Forelimb muscle (tissue), 1 donor: ENCODE measurements around the gene TAF11L13. TPM values are rescaled to one million over a fixed set of nuclear protein-coding genes. Genes with fewer than 3 reads are reported as not detected.

ENCODE experiments used
- DNase-seq: peaks from one replicate; pipeline ENCODE4 v3.0.0-alpha.2; 2013; ENCODE audit warnings: low read depth
- polyA plus RNA-seq: library from polyadenylated mRNA; unstranded; fragments of 120-200 nt; gene quantifications from one replicate; pipeline ENCODE4 v1.2.1, GENCODE V29; 2013; ENCODE audit not compliant: insufficient read length

TAF11L13 gene
- polyA plus RNA-seq, 1 donor, result not detected

DNA sequence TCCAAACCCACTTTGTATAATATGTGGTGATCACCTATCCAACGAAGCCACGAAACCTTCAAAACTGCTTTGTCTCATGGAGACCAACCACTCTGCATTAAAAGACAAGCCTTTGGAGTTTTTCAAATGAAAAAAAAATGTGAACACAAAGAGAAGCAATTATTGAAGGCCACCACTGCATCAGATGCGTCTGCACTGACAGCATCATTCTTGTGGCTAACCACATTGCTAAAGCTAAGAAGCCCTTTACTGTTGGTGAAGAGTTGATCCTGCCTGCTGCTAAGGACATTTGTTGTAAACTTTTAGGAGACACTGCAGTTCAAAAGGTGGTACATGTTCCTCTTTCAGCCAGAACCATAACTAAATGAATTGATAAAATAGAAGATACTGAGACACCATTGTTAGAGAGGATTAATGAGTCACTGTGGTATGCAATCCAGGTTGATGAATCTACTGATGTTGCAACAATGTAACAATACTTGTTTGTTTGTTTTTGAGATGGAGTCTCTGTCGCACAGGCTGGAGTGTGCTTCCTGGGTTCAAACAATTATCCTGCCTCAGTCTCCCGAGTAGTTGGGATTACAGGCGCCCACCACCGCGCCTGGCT is 47.8 kb downstream of the TAF11L13 start:
- DNase-seq, result no peak

GRCh38 chr5:17680737-17681136 is 48.8 kb downstream of the TAF11L13 start:
- DNase-seq, result no peak

Other genes starting within 250 kb of the TAF11L13 start
- not detected for gene TAF11L2, start 133.9 kb upstream of the TAF11L13 start, polyA plus RNA-seq
- gene TAF11L3, start 113.7 kb upstream of the TAF11L13 start, polyA plus RNA-seq, result not detected
- gene TAF11L4, start 110.3 kb upstream of the TAF11L13 start, polyA plus RNA-seq, result not detected
- not detected for gene TAF11L5, start 106.9 kb upstream of the TAF11L13 start, polyA plus RNA-seq
- gene TAF11L6, start 103.4 kb upstream of the TAF11L13 start, polyA plus RNA-seq, result not detected
- not detected for gene TAF11L7, start 46.3 kb upstream of the TAF11L13 start, polyA plus RNA-seq
- gene TAF11L8, start 41.1 kb upstream of the TAF11L13 start, polyA plus RNA-seq, result not detected
- gene TAF11L9, start 37.7 kb upstream of the TAF11L13 start, polyA plus RNA-seq, result not detected
- gene TAF11L10, start 34.3 kb upstream of the TAF11L13 start, polyA plus RNA-seq, result not detected
- gene TAF11L11, start 27.9 kb upstream of the TAF11L13 start, polyA plus RNA-seq, result not detected
- gene TAF11L12, start 21.7 kb upstream of the TAF11L13 start, polyA plus RNA-seq, result not detected
- gene TAF11L14, start 2.4 kb downstream of the TAF11L13 start, polyA plus RNA-seq, result not detected